HL-60/S4 (cell line): ENCODE data around the gene GPR162.

Experiments
- in situ Hi-C: fragments of 300-500 bp; cut with MboI; formaldehyde crosslinking; loops from 2 replicates; pipeline ENCODE4 v1.14.3; 2022; ENCODE audit warnings: low sequenced_read_pairs

The GPR162 gene, protein sequence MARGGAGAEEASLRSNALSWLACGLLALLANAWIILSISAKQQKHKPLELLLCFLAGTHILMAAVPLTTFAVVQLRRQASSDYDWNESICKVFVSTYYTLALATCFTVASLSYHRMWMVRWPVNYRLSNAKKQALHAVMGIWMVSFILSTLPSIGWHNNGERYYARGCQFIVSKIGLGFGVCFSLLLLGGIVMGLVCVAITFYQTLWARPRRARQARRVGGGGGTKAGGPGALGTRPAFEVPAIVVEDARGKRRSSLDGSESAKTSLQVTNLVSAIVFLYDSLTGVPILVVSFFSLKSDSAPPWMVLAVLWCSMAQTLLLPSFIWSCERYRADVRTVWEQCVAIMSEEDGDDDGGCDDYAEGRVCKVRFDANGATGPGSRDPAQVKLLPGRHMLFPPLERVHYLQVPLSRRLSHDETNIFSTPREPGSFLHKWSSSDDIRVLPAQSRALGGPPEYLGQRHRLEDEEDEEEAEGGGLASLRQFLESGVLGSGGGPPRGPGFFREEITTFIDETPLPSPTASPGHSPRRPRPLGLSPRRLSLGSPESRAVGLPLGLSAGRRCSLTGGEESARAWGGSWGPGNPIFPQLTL

DNA sequence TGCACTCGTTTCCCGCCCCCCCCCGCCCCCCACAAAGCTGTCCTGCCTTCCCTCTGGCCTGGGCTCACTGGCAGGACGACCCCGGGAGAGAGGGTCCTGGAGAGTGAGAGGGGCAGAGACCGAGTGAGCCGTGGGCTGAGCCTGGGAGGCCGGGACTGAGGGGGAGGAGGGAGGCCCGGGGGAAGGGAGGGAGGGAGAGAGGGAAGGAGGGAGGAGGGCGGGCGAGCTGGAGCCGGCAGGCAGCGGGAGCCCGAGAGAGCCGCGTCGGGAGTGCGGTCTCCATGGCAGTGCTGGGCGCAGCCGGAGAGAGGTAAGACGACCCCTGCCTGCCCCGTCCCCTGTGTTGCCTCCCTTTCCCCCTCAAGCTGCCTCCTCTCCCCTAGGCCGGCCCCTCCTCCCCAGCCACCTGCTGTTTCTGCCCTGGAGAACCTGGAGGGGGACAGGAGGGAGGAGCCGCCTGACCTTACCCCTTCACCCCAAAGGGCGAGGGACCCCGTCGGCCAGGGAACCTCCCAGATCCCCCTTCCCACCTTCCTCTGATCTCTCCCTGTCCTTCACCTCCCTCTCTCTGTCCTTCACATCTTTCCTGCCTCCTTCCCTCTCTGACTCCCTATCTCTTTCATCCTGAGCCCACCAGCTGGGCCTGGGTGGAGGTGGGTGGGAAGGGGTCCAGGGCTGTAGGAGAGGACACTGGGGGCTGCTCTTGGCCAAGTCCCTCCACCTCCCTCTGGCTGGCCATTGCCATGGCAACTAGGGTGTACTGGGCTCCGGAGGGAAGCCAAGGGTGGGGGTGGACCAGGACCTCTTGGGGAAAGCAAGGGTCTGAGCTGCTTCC is at the start of gene GPR162:
TSS of gene GPR162 (plus strand) at position 231 of the 835 bp plus-strand sequence. CDS start 2,078 bp downstream, outside the sequence.
- in situ Hi-C loops: no loop called here

DNA sequence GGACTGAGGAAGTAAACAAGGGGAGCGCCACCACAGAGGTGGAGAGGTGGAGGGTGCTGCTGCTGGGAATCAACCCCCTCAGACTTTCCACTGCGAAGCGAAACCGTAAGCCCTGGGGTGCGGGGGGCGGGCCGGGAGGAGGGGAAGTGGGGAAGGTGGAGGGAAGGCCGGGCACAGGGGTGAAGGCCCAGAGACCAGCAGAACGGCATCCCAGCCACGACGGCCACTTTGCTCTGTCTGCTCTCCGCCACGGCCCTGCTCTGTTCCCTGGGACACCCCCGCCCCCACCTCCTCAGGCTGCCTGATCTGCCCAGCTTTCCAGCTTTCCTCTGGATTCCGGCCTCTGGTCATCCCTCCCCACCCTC is 49.3 kb upstream of the GPR162 start, which contains the start of gene LAG3:
TSS of gene LAG3 (plus strand) at position 190 of the 365 bp plus-strand sequence. CDS start 333 bp downstream, outside the sequence.
- in situ Hi-C loops: no loop called here

DNA sequence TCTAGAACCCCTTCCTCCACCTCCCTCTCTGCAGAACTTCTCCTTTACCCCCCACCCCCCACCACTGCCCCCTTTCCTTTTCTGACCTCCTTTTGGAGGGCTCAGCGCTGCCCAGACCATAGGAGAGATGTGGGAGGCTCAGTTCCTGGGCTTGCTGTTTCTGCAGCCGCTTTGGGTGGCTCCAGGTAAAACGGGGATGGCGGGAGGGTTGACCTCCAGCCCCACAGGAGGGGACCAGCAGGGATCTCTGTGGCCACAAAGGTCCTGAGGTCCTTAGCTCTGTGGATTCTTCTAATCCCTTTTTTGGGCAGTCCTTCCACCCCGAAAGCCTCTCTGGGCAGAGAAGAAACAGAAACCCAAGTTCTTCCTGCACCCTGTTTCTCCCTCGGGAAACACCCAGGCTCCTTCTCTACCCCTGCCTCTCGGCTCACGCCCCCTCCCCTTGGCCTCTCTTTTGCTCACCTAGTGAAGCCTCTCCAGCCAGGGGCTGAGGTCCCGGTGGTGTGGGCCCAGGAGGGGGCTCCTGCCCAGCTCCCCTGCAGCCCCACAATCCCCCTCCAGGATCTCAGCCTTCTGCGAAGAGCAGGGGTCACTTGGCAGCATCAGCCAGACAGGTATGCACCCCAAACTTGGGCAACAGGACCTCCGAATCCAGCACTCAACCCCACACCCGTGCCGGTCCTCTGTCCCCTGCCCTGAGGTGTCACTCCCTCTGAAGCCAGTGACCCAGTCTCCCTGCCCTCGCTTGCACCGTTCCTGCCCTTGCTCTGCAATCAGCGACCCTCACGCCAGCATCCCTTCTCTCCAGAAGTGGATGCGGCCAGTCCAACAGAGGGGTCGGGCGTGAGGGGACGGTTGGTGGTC is 48.7 kb upstream of the GPR162 start:
- in situ Hi-C loops: no loop called here

DNA sequence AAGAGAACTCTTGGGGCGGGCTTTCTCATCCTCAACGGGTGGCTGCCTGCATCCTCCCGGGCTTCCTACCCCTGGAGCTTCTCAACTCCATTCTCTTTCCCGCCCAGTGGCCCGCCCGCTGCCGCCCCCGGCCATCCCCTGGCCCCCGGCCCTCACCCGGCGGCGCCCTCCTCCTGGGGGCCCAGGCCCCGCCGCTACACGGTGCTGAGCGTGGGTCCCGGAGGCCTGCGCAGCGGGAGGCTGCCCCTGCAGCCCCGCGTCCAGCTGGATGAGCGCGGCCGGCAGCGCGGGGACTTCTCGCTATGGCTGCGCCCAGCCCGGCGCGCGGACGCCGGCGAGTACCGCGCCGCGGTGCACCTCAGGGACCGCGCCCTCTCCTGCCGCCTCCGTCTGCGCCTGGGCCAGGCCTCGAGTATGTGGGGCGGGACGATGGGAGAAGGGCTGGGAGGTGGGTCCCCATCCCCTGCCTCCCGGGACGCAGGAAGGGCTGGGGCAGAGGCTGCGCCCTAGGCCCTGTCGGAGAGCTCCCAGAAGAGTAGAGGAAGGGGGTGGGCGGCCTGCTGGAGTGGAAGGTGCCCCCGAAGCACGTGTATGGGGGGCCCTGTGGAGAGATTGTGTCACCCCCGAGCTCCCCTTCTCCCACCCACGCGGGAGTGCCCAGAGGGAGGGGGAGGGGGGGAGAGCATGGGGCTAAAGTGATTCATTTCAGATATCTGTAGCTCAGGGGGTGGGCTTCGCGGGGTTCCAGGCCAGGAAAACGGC is 47.9 kb upstream of the GPR162 start:
- in situ Hi-C loops: no loop called here

DNA sequence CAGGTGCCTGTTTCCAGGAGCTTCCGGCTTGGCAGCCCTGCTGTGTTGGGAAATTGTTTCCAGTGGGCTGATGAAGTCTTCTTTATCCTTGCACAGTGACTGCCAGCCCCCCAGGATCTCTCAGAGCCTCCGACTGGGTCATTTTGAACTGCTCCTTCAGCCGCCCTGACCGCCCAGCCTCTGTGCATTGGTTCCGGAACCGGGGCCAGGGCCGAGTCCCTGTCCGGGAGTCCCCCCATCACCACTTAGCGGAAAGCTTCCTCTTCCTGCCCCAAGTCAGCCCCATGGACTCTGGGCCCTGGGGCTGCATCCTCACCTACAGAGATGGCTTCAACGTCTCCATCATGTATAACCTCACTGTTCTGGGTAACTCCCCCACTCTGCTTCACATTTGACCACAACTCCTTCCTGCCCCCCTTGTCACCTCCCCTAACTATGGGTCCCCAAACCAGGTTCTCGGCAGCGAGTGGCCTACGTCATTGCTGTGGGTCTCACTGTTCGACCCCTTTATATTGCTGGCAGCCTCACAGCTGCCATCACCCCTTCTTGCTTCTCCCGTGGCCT is 47.0 kb upstream of the GPR162 start:
- in situ Hi-C loops: no loop called here

DNA sequence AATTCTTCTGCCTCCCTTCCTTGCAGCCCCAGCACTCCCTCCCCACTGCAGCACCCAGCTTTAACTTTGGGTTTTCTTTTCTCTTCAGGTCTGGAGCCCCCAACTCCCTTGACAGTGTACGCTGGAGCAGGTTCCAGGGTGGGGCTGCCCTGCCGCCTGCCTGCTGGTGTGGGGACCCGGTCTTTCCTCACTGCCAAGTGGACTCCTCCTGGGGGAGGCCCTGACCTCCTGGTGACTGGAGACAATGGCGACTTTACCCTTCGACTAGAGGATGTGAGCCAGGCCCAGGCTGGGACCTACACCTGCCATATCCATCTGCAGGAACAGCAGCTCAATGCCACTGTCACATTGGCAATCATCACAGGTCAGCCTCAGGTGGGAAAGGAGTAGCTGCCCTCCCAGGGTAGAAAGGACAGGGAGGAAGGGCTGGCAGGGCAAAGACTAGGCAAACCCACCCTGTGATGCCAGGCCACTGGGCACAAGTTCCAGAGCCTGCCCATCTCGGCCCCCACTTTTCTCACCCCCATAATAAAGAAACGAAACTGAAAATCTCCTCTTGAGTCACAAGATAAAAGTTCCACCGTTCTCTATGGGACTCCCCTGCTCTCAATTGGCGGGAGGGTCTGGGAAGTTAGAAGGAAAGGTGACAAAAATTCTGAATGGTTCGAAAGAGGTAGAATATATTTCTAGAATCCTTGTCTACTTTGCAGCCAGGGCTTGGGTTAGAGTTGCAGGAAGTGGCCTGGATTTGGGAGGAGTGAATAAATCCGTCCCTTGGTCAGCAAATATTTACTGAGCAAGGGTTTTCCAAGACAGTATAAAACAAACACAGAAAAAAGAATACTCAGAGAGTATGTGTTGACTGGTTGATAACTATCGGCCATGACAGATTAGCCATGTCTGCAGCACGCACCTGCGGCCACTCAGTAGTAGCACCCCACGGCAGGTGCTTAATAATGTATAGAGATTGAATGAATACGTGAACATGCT is 46.1 kb upstream of the GPR162 start:
- in situ Hi-C loops: no loop called here

DNA sequence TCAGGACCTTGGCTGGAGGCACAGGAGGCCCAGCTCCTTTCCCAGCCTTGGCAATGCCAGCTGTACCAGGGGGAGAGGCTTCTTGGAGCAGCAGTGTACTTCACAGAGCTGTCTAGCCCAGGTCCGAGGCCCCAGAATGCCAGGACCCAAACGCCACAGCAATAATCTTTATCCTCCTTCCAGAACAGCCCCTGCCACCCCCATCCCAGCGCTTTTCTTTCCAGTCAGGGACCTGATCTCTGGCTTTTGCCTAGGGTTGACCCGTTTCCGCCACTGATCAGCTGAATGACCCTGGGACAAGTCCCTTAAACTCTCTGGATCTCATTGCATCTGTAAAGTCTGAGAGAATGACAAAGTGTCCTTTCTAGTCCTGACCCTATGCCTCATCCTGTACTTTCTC is 44.2 kb upstream of the GPR162 start:
- in situ Hi-C loops: no loop called here

DNA sequence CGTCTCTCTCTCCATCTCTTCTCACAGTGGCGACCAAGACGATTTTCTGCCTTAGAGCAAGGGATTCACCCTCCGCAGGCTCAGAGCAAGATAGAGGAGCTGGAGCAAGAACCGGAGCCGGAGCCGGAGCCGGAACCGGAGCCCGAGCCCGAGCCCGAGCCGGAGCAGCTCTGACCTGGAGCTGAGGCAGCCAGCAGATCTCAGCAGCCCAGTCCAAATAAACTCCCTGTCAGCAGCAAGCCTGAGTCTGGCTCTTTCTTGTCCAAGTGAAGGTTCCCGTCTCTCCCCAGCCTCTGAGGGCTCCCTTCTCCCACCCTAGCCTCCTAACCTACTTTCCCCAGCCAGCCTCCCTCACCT is 43.4 kb upstream of the GPR162 start:
- in situ Hi-C loops: no loop called here

DNA sequence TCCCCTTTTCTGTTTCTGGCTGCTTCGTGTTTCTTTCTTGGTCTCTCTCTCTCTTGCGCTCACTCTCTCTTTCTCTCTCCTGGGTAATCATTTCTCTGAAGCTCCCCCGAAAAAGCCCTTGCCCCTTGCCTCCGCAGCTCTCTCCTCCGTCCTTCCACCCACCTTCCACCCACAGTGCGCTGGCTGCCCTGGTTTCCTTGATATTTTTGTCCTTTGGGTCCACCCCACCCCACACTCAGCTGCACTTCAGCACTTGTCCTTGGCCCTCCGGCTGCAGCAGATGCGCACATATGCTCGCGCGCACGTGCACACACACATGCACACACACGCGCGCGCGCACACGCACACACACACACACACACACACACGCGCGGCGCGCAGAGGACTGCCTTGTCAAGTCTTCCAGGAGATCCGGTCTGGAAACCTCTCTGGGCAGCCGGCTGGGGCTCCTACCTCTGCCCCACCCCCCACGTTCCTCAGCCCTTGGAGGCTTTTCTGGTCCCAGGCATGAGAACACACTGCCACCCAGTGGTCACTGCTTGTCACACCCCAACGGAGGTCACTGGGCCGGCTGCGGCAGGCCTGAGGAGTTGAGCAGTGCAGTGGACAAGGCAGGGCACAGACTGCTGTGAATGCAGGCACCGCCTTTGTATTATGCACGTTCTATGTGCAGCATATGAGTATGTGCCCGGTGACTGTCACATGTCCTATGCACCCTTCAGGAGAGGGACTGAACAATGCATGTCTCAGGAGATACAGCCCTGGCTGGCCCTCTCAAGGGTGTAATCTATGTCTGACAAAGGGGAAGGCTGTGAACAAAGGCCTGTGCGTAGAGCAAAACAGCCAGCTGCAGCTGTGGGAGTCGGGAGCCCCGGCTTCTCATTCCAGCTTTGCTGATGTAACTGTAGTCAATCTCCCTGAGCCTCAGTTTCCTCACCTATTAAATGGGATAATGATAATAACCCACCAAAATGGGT is 42.8 kb upstream of the GPR162 start:
- in situ Hi-C loops: no loop called here

DNA sequence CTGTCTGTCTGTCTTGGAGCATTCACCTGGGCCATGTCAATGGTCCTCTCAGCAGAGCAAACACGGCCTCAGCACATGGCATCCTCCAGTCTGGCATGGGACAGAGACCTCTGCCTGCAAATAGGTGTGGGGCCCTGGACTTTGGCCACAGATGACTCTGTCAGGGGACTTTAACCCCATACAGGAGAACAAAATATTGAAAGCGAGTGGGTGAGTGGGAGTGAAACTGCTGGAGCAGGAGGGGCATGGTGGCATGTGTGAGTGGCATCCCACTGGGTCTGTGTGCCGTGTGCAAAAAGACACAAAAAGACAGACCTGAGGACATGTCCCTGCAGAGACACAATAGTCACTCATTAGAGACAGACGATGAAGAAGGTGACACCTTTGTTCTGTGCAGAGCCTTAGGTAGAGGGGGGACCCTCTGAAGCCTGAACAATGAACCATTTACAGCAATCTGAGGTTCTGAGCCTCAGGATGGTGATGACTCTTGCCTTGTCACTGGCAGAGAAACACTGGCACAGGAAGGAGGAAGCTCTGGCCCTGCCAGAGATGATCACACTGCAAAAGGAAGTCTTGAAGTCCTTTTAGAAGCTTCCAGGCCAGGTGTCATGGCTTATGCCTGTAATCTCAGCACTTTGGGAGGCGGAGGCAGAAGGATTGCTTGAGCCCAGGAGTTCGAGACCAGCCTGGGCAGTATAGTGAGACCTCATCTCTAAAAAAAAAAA is 41.8 kb upstream of the GPR162 start:
- in situ Hi-C loops: no loop called here

DNA sequence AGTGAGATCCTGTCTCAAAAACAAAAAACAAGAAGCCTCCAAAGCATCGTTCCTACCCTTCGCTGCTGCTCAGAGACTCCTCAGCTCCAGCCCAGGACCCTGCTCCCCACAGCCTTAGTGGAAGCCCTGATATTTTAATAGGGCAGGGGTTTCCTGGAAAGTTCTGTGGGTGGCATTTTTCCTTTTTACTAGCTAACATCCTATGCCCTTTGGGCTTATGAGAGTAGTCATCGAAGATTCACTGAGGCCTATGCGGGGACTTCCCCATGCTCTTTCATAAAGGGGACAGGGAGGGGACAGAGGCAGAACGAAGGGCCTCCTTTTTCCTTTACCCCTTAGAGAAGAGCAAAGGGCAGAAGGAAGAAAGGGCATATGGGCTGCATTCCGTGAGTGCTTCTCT is 41.0 kb upstream of the GPR162 start:
- in situ Hi-C loops: no loop called here

DNA sequence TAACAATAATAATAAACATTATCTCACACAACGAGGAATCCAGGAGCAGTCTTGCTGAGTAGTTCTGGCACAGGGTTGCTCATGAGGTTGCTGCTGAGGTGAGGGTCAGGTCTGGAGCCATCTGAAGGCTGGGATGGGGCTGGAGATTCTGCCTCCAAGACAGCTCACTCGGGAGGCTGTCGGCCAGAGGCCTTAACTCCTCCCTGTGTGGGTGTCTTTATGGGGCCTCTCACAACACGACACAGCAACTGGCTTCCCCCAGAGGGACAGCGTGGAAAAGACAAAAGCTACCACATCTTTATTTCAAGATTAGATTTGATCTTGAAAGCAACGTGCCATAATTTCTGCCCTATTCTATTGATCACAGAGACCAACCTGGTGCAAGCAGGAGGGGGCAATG is 39.5 kb upstream of the GPR162 start:
- in situ Hi-C loops: no loop called here

DNA sequence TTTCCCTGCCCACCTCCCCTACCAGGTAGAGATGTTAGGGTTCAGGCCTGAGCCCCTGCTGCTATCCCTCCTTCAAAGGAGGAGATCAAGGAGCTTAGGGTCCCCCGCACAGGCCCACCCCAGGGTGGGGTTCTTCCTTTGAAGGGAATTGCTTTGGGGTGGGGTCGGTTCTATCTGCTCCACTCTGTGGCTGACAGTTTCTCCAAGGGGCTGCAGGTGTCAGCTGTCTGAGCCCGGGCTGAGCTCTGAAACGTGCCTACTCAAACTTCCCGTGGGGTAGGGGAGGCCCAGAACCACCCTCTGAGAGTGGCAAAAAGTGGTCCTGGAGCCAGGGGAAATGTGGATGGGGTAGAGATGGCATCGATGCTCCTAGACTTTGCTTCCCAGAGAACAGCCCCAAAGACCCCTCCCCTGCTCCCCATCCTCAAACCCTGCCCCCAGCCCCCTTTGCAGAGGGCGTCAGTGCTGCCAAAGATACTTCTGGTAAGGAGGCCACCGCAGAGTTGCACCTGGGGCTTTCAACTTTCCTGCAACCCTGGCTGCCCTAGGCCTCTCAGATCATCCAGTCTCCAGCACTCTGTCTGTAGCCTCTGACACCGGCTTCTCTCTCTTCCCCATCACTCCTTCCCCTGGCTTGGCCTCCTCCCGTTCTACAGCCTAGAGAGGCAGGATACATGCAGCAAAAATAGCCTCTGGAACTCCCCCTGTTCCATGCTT is 38.6 kb upstream of the GPR162 start:
- in situ Hi-C loops: no loop called here

DNA sequence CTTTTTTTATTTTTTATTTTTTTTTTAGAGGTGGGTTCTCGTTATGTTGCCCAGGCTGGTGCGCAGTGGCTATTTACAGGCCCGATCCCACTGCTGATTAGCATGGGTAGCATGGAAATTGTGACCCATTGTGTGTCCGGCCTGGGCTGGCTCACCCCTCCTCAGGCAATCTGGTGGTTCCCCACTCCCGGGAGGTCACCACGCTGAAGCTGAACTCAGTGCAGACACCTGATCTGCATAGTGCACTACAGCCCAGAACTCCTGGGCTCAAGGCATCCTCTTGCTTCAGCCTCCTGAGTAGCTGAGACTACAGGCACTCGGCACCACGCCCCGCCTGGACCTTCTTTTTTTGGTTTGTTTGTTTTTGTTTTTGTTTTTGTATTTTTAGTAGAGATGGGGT is 37.8 kb upstream of the GPR162 start:
- in situ Hi-C loops: no loop called here

DNA sequence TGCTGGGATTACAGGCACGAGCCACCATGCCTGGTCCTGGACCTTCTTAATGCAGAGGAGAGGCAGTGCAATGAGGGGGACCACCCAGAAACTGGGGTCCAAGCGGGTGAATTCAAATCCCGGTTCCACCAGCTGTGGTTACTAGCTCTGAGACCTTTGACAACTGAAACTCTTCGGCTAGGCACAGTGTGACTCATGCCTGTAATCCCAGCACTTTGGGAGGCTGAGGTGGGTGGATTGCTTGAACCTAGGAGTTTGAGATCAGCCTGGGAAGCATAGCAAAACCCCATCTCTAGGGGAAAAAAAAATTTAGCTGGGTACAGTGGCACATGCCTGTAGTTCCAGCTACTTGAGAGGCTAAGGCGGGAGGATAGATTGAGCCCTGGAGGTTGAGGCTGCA is 37.3 kb upstream of the GPR162 start:
- in situ Hi-C loops: no loop called here

DNA sequence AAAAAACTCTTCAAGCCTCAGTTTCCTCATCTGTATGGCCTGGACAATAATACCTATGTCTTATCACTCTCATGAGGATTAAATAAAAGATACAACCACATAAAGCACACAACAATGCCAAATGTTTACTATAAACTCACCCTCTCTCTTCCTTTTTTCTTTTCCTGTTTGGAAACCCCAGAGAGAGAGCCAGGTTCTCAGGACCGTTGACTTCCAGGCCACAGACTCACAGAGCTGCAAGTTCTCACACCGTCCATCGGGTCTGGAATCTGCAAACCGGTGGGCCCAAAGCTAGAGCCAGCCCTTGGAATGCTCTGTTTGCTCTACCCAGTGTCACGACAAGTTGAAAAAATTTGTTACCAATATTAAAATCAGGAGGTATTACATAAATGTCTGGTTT is 36.9 kb upstream of the GPR162 start:
- in situ Hi-C loops: no loop called here
